GM18502 (cell line): ENCODE data around the gene BMF.
A peak's percentile ranks its signal among the peaks of the same experiment; 100 is the strongest.
"Not testable (repeated sequence)": the region's sequence is repeated elsewhere in the genome, so short reads cannot be mapped to it uniquely, and the experiment has no call there.

ENCODE experiments used
- ATAC-seq: cut with Tn5 transposase; IDR thresholded peaks from one replicate; pipeline ENCODE4 v1.9.1; 2021; ENCODE audit warnings: mild to moderate bottlenecking; ENCODE audit not compliant: unreplicated experiment, poor library complexity

BMF gene

DNA sequence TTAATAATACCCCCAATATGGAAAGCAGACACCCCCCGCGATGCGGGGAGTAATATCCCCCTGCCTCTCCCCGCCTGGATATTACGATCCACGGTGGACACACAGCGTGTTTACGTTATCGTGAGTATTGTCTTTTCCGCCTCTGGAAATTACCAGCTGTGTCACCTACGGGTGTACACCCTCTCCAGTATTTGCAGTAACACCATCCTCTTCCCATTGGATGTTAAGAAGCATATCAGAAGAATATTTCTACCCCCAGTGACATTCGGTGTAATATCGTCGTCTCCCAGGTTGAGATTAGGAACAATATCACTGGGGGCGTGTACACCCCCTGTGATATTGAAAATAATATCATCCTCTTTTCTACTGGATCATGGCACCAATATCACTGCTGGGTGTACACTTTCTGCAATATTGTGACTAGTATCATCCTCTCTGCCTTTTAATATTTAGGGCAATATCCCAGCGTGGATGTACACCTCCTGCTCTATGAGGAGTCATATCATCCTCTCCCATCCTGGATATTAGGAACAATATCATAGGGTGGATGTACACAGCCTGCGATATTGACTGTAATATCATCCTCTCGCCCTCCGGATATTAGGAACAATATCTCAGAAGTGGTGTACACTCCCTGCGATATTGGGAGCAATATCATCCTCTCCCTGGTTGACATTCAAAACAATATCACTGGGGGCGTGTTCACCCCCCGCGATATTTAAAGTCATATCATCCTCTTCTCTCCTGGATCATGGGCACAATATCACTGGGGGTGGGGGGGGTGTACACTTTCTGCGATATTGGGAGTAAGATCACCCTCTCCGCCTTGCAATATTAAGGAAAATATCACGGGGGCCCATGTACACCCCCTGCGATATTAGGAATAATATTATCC, 20.3 kb upstream of the BMF start:
- no peak for ATAC-seq

DNA sequence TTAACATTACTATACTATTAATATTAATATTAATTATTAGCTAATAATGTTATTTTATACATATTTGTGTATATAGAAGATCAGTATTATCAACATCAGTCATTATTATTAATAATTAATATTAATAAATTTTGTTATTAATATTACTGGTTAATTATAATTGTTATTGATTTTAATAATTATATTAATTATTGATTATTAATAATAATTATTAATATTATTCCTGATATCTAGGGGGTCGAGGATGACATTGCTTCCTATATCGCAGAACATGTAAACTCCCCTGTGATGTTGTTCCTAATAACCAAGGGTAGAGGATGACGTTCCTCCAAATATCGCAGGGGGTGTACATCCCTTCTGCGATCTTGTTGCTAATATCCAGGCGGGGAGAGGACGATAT, 17.3 kb upstream of the BMF start:
- no peak for ATAC-seq

DNA sequence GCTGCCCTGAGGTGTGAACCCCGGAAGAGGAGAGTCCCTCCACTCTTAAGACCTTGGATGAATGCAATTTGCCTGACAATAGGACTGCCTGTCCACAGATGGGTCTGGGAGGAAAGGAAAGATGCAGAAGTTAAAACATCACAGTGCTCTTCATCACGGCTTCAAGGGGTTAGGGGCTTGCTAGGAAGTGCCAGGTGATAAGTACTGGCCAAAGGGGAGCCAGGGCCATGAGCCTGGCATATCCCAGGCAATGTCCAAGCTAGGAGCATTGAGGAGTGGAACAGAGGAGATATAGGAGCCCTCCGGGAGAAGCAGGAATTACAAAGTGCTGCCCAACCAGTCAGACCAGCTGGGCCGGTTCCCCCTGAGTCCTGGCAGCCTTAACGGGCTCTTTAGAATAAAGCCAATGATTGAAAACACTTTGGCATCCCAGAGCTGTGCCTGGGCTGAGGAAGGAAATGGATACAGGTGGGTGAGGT, 16.2 kb upstream of the BMF start:
- not testable (repeated sequence) for ATAC-seq

DNA sequence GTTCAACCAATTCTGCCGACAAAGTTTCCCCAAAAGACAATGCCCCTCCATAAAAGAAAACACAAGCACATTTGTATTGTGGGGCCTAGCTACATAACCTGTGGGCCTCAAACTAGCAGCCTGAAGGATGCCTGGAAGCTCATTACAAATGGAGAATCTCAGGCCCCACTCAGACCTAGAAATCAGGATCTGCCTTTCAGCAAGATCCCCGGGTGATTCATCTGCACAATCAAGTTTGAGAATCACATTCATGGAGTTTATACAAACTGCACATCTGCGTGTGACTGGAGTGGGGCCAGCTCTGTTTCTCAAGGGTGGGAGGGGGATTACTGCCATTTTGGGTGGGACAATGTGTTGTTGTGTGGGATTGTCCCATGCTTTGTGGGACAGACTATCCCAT, 15.7 kb upstream of the BMF start:
- not testable (repeated sequence) for ATAC-seq

DNA sequence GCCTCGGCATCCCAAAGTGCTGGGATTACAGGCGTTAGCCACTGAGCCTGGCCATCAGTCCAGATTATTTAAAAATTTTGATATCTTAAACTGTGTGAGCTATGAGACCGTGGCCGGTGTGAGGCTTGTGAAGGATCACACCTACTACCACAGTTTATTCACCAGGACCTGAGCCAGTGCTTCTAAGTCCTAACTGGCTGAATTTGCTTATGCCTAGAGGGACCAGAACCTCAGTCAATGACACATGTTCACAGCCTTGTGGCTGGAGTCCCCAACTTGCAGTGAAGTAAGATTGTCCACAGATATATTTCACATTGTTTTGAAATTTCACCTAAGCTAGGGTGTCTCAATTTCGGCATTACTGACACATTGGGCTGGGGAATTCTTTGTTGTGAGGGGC, 15.2 kb upstream of the BMF start:
- not testable (repeated sequence) for ATAC-seq

DNA sequence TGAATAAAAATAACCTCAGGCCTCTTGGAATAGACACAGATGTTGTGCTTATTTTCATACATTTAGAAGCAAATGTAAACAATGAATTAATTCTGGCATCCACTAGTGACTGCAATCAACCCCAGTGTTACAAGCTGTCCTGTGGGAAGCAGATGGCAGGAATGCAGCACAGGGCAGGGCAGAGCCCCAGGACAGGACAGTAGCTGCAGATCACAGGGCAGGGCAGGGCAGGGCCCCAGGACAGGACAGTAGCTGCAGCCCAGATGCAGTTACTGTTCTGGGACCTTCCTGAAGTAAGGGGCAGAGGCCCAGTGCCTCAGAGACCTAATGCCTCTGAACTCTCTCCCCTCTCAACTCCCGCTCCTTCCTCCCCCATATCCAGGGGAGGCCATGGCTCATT, 14.3 kb upstream of the BMF start:
- ATAC-seq = not testable (repeated sequence)

DNA sequence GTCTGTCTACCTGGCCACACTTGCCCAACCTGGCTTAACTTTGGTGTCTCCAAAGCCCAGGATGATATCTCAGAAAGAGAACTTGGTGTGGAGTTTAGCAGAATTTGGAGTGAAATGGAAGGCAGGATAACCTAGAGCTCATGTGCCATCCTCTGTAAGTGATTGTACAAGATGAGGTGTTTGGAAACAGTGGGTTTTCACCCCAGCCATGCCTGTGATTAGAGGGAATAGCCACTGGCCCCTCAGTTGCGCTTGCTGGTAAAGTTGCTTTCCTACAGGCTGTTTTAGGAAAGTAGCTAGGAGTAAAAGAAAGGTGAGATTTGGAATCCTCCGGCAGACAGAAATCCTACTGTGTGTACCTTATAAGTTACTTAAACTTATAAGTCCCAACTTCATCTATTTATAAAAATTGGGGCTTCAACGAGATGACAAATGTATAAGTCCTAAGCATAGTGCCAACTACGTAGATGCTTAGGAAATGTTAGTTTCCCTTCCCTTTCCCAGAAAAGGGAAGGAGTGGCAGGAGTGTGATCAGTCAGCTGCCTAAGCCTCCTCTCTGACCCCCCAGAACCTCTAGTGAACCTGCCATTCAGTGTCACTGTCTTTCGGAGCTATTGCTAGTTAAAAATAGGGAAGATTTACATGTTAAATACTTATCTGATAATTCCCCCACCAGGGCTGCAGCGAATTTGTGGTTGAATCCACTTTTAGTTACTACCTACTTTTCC, 13.4 kb upstream of the BMF start:
- ATAC-seq = no peak

DNA sequence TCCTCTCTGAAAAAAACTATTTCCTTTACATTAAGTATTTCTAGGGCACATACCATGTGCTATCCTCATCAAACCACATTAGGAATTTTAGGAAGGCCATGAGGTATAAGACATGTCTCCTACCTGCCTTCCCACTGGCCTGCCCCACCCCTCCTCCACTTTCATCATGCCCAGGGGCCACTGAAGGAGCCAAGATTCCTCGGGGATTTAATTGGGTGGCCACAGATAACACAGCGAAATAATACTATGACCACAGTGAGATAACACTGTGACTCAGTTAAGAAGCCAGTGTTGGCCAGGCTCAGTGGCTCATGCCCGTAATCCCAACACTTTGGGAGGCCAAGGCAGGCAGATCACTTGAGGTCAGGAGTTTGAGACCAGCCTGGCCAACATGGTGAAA, 9.8 kb upstream of the BMF start:
- no peak for ATAC-seq

DNA sequence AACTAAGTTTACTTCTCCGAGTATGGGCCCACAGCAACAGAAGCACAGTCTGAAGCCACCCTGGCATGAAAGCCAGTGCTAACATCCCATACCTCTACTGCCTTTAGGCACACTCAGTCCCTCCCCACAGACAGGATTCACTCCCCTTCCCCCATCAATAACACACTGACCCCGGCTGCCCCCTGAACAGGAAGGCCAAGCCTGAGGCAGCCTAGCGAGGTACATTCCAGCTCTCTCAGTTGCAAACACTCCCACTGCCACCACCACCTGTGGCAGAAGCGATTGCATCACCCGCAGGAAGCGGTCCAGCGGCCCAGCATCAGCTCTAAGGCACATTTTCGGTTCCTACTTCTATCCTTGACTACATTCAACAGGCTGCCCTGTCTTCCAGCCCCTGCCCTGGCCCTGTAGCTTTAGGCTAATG, 7.0 kb upstream of the BMF start:
- ATAC-seq = peak; percentile 96

DNA sequence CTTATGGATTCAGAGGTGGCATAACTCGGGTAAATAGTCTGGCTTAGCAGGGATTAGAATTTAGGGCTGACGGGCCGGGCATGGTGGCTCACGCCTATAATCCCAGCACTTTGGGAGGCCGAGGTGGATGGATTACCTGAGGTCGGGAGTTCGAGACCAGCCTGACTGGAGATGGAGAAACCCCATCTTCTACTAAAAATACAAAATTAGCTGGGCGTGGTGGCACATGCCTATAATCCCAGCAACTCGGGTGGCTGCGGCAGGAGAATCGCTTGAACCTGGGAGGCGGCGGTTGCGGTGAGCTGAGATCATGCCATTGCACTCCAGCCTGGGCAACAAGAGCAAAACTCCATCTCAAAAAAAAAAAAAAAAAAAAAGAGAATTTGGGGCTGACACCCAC, 6.4 kb upstream of the BMF start:
- ATAC-seq = not testable (repeated sequence)

DNA sequence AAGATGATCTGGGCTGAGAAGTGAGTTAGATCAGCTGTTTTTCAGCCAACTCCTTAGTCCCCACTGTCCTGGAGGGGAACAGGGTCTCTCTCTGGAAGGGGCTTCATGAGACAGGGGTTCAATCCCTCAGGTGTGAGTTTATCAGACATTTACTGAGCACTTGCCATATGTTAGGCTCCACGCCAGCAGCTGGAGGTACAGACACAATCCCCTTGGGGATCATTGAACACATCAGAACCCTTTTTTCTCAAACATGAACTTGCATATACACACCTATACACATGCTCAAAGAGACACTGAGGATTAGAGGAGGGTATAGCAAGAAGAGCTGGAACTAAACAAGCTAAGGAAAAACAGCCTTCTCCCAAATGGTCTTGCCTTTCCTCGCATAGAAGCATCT, 5.5 kb upstream of the BMF start:
- ATAC-seq = no peak

DNA sequence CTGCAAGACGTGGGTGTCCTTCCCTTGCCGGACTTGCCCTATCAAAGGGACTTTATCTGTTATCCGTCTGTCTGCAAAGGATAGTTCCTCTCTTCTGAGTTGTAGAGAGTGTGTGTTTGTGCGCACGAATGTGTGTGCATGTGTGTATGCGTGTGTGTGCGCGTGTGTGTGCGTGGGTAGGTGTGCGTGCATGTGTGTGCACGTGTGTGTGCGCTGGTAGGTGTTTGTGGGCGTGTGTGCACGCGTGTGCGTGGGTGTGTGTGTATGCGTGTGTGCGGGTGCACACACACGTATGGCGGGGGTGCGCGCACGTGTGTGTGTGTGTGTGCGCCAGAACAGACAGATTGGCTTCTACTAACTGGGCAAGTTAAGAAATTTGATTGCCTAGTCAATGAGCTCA, 4.1 kb upstream of the BMF start:
- ATAC-seq = no peak

DNA sequence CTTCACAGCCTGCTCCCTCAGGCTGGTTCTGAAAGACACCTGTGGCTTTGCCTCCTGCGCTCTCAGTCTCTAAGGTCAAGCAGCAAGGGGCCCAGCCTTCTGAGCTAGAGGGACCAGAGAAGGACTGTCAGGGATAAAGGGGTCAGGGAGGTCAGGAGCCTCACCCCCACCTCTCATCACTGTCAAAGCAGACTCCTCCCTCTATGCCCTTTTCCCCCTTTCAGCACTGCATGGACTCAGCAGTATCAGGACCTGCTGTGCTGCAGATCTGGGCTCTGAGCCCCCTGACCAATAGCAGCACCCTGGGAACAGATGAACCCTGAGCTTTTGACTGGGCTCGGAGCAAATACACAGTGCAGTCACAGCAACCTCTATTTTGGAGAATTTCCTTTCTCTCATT, 3.2 kb upstream of the BMF start:
- ATAC-seq = no peak

DNA sequence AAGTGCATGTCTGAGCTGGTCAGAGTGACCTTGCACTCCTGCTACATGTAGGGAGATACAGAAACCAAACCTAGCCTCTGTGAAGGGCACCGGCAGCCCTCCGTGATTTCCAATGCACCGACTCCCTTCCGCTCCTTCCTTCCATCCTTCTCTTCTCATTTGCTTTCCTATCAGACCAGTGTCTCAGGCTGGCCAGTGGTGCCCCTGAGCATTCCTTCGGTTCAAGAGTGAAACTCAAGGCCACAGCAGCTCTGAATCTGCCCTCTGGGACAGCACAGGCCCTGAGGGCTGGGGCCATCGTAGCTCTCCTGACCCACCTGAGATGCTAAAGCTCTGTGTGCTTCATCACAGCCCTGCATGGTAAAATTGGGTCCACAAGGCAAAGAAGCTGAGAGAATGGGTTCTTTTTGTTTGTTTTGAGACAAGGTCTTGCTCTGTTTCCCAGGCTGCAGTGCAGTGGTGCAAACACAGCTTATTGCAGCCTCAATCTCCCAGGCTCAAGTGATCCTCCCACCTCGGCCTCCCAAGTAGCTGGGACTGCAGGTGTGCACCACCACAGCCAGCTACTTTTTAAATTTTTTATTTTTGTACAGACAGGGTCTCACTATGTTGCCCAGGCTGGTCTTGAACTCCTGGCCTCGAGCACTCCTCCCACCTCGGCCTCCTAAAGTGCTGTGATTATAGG, 2.3 kb upstream of the BMF start:
- no peak for ATAC-seq

DNA sequence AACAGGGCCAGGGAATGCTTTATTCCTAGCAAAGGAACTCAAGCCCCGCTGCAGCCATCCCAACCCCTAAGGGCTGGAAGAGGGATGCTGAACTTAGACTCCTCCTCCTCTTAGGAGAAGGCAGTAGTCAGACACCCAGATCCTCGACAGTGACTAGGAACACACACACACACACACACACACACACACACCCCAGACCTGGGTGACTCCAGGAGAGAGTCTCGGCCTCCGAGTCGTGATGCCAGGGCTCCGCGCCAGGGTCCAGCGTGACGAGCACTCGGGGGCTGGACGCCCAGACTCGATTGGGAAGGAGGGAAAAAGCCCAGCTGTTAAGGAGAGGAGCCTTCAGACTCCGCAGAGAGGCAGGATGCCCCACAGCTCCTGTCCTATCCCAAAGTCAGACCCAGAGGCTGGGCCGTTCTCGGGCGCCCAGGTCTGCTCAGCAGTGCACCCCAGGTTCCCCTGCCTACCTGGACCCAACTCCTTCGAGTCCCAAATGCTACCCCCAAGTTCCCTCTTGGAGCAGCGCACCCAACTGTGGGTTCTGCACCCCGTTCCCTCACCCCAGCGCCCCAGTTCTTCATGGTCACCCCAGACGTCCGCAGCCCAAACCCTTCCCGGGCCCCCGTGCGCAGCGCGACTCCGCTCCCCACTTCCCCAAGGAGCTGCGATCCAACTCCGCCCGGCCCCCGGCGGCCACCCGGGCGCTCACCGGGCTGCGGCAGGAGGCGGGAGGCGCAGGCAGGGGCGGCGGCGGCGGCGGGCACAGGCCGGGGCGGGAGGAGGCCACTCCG, 421 bp downstream of the BMF start:
- ATAC-seq = no peak

DNA sequence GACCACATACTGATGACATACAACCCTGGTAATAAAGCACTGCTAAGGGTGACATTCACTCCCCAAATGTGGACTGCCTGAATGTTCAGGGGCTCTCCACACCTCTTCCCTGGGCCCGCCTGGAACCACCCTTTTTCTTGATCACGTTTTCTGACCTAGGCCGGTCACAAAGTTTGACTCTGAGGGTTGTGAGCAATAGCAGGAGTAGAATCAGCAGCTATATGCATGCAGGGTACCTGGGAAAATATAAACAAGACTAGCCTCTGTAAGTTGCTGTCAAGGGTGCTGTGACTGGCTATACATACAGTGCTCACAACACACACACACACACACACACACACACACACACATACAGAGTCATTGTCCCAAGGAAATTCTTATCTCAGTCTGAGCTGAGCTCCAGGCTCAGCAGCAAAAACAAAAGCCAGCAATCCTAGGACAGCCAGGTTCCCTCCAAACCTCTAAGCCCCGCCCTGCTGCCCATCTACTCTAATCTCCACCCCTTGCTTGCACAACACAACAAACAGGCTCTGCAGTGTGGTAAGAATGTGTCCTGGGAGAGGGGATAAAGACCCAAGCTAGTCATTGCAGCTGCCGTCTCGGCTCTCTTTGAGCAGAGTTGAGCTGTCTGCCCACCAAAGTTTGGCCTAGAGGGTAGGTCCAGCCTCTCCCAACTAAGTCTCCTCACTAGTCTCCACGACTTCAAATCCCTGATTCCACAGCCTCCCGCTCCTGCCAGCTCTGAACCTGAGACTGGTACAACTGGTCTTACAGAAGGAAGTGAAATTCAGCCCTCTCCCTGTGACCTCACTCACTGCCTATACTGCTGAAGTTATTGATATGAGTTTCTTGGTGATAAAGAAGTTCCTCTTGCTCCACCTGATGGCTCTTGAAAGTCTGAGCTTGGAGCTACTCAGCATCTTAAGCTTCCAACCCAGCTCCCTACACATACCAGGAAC, 2.2 kb downstream of the BMF start:
- ATAC-seq = peak; percentile 36

DNA sequence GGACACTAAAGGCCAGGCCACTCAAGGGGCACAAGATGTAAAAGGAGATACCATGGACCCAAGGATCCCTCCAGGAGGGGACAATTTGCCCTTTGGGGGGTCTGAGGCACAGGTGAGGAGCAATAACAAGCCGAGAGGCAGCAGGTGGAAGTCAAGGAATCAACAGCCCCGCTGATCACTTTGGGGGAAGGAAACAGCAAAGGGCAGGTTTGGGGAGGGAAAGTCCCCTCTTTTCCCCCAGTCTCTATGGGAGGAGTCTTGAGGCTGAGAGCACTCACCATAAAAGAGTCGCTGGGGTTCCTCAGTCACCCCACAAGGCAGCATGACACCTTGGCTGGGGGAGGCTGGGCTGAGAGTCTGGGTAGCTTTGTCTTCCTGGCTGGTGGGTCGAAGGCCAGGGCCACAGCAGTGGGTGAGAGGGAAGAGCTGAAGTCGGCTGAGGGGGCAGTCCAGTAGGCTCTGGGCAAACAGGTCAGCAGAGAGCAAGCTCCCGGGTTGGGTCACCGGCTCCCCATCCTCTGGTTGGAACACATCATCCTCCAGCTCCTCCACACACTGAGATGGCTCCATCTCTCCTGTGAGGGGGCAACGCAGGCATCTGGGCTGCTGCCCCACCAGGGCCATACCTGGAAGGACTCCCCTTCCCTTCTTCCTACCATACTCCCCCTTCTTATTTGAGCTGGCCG, 3.0 kb downstream of the BMF start:
- no peak for ATAC-seq

DNA sequence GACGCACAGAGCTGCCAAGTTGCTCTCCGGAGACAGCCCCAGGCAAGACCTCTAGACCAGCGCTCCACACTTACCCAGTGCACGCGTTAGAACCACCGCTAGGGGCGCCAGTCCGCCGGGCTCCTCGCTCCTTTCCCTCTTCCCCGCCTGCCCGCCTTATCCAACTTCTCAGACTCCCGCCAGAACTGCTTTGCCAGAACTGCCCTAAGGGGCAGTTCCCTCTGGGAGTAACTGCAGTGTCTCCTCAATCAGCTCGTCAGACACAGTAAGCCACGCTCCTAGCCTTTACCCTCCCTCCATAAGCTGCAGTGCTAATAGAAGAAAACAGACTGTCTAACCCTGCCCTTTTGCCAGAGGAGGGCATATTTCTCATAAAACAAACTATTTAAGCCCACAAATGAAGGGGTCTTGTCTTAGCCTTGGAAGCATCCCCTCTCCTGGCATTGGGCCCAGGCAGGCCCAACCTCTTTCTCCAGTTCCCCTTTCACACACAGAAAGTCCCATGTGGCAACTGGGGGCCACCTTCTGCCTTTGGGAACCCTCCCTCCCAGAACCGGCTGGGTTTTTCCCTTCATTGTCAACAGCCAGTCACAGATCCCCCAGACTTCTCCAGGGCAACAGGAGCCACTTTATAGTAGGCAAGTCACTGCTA, 3.7 kb downstream of the BMF start:
- ATAC-seq = peak; percentile 32
